Adrenal gland (tissue), 12 donors: ENCODE results near the gene LPCAT3. TPM values are rescaled to one million over a fixed set of nuclear protein-coding genes. Genes with fewer than 3 reads are reported as not detected.

Source experiments
- DNase-seq, 7 donors: peaks; one replicate each; pipeline ENCODE4 v3.0.0-alpha.2; 2019 to 2020
- H3K27ac ChIP-seq, 5 donors: fragments of 200-600 bp; sonication (generic) in 4 of 5; 1 replicate in 3 of 5; 2 replicates in 2 of 5; pipeline versions ENCODE4 v1.5.1 to v1.8.0; 2016 to 2020; ENCODE audit warnings: mild to moderate bottlenecking in 1 of 5
- H3K27me3 ChIP-seq: fragments of 200-600 bp; 2 replicates; pipeline ENCODE4 v1.8.0; 2021
- H3K36me3 ChIP-seq, 2 donors: fragments of 200-600 bp; replicated peaks in 1 of 2; 1 replicate in 1 of 2; 2 replicates in 1 of 2; pipeline versions ENCODE4 v1.5.1 to v1.8.0; 2018 to 2022
- H3K4me1 ChIP-seq, 2 donors: fragments of 200-600 bp; replicated peaks in 1 of 2; 1 replicate in 1 of 2; 2 replicates in 1 of 2; pipeline versions ENCODE4 v1.5.1 to v1.8.0; 2018 to 2021
- H3K4me3 ChIP-seq, 4 donors: fragments of 200-600 bp; sonication (generic) in 3 of 4; one replicate each; pipeline ENCODE4 v1.5.1; 2016 to 2018
- H3K9me3 ChIP-seq, 3 donors: fragments of 200-600 bp; sonication (generic) in 1 of 3; replicated peaks in 1 of 3; 1 replicate in 2 of 3; 2 replicates in 1 of 3; pipeline versions ENCODE4 v1.5.1 to v1.8.0; 2016 to 2021
- POLR2A ChIP-seq, 2 donors: fragments of 450-650 bp; IDR thresholded peaks; one replicate each; pipeline ENCODE4 v1.6.1; 2017; ENCODE audit warnings: antibody characterized with exemption in 2 of 2, mild to moderate bottlenecking in 2 of 2, moderate library complexity in 1 of 2
- whole genome bisulfite sequencing, 4 donors: extraction: QIAGEN DNeasy Blood & Tissue Kit in 2 of 4; methylation state at CpG; one replicate each; pipeline versions ENCODE4 v1.1.5 to v1.1.7; 2013 to 2017; 5-methylcytosine and 5-hydroxymethylcytosine counted together
- intact Hi-C, 2 donors: fragments of 100-400 bp; cut with DNase I; formaldehyde crosslinking; loops; one replicate each; pipeline versions ENCODE4 v1.14.1 to v1.15.0; 2022 to 2023
- microRNA counts, 2 donors: library from miRNA; unstranded; fragments of <30 nt; microRNA quantifications; one replicate each; lab custom pipeline; 2016
- microRNA-seq, 3 donors: library from miRNA; unstranded; fragments of <30 nt; microRNA quantifications; one replicate each; pipeline ENCODE4, GENCODE V29; 2017 to 2020
- polyA plus RNA-seq, 3 donors: library from polyadenylated mRNA; stranded (reverse); fragments of 200-250 nt in 2 of 3; fragments of 350-450 nt in 1 of 3; fragmentation: Illumina TruSeq in 1 of 3; extraction: RNeasy Lipid Tissue Mini Kit (QIAGEN cat#74804) in 1 of 3; gene quantifications; one replicate each; pipeline ENCODE4 v1.2.3, GENCODE V29; 2013 to 2014
- small RNA-seq, 2 donors: library from RNA; depleted of rRNA; stranded (forward); fragments of <200 nt; gene quantifications; one replicate each; pipeline ENCODE3, GENCODE V24; 2016
- total RNA-seq, 9 donors: library from RNA; depleted of rRNA in 4 of 9; stranded (reverse); fragments of >200 nt in 4 of 9; fragments of 120-200 nt in 1 of 9; fragmentation: NEBNext Ultra II Directional in 1 of 9; extraction: Animal tissue kit (Norgen Biotek cat#: 25700) in 1 of 9; gene quantifications; one replicate each; pipeline versions ENCODE4 v1.1.0 to v1.2.4, GENCODE V29; 2013 to 2023
- TF ChIP-seq, protein P1 (sequence below), 6 experiments: fragments of 450-650 bp in 4 of 6; fragments of 200-600 bp in 2 of 6; sonication (generic) in 1 of 6; IDR thresholded peaks; 1 replicate in 5 of 6; 2 replicates in 1 of 6; pipeline versions ENCODE4 v1.5.1 to v1.8.0; 2016 to 2021; ENCODE audit warnings: antibody characterized with exemption in 6 of 6, mild to moderate bottlenecking in 2 of 6, moderate library complexity in 1 of 6
- donor health status: healthy with polysubstance abuse.
- donor health status: Bipolar disorder and iron deficiency.
- donor health status: DM: yes; HTN: yes; CAD: no.
- donor health status: DM: no; HTN: no; CAD: no.
- donor health status: DM: no; HTN: no; CAD: no.
- donor health status: DM: yes; HTN: yes; CAD: no.

Gene LPCAT3
- total and polyA plus RNA-seq, 12 donors, result 28.5 to 146 (median 74.0) TPM

GRCh38 chr12:6928022-6928702 lies 90.1 kb downstream of the LPCAT3 start:
- H3K27ac ChIP-seq, result peak overlapping the region; percentile 54 to 98 (median 93)
- H3K27me3 ChIP-seq, result no peaks in the 10 kb centered on the region
- TF ChIP-seq, protein P1, sequence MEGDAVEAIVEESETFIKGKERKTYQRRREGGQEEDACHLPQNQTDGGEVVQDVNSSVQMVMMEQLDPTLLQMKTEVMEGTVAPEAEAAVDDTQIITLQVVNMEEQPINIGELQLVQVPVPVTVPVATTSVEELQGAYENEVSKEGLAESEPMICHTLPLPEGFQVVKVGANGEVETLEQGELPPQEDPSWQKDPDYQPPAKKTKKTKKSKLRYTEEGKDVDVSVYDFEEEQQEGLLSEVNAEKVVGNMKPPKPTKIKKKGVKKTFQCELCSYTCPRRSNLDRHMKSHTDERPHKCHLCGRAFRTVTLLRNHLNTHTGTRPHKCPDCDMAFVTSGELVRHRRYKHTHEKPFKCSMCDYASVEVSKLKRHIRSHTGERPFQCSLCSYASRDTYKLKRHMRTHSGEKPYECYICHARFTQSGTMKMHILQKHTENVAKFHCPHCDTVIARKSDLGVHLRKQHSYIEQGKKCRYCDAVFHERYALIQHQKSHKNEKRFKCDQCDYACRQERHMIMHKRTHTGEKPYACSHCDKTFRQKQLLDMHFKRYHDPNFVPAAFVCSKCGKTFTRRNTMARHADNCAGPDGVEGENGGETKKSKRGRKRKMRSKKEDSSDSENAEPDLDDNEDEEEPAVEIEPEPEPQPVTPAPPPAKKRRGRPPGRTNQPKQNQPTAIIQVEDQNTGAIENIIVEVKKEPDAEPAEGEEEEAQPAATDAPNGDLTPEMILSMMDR (IDR thresholded peaks at IDR 0.05), result no peak
- TF ChIP-seq POLR2A (IDR thresholded peaks at IDR 0.05), result no peak
- peak overlapping the region; percentile 40 to 91 (median 76) for H3K4me3 ChIP-seq
- intact Hi-C loops, result no loop called here
- no peak for DNase-seq
- WGBS, 4 donors, result 1 to 5% (median 2%) methylated on average over 11 to 79 of the region's 79 CpGs
- H3K36me3 ChIP-seq, result peaks cover 0 to 2% of the 10 kb centered on the region in 2 donors
- H3K9me3 ChIP-seq, result no peaks in the 10 kb centered on the region
- H3K4me1 ChIP-seq, result peaks cover 51 to 74% of the 10 kb centered on the region in 2 donors

DNA sequence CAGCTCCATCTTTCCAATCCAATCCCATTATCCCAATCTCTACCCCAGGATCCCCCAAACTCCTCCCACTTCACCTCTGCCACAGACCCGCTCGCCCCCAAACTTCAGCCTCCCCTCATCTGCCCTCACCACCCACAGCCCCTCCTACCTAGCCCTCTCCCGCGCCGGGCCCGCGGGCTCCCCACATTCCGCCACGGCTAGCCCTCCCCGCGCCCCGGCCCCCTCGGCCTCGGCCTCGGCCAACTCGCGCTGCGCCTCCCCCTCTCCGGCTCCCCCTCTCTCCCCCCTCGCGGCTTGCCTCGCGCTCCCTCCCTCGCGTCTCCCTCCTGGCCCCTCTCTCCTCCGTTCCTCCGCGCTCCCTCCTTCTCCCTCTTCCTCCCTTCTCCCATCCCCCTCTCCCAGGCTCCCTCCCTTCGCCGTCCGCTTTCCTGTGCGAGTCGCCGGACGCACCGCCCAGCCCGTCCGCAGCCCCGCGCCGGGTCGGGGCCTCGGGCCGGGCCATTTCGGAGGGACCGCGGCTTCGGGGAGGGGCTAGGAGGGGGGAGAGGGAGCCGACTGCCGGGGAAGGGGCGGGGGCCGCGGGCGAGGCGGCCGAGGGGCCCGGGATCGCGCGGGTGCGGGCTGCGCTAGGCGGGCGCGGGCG lies 90.8 kb downstream of the LPCAT3 start, which contains the start of gene ATN1:
ATN1 (plus strand) TSS at position 581 of the 643 bp plus-strand sequence. CDS start 6,043 bp downstream, outside the sequence.
- Histone ChIP-seq H3K27me3 (no peaks in the 10 kb centered on the region), H3K36me3 (no peaks in the 10 kb centered on the region), H3K9me3 (no peaks in the 10 kb centered on the region), H3K27ac (peak within 1 kb of the TSS; percentile 87 to 98 (median 93)), H3K4me1 (peaks cover 51 to 68% of the 10 kb centered on the region in 2 donors), H3K4me3 (peak within 1 kb of the TSS; percentile 41 to 91 (median 84))
- TF ChIP-seq, protein P1 (IDR thresholded peaks at IDR 0.05), result no peak
- peak; percentile 61 to 78 for TF ChIP-seq POLR2A (IDR thresholded peaks at IDR 0.05)
- DNase-seq, result peak; percentile 89 to 95 (median 91)
- WGBS, 4 donors, result 0 to 1% (median 0%) methylated on average over 27 to 66 of the region's 66 CpGs
- intact Hi-C loops, result no loop called here

MicroRNAs within 50 kb of the gene (microRNA counts, 767-probe panel; counts per million panel counts)
- microRNA hsa-miR-141-3p (lab: Ali Mortazavi, UCI) (0 counts per million in 2 donors), microRNA hsa-miR-200c-3p (lab: Ali Mortazavi, UCI) (0 counts per million in 2 donors)

Small RNA genes within 50 kb of the gene (microRNA-seq; reads per million reads assigned to microRNA genes)
- gene MIR141, result 1.4 to 10.3 (median 1.5) reads per million in 3 donors
- gene MIR200C, result 37.5 to 196 (median 47.3) reads per million in 3 donors

Small RNA genes within 50 kb of the gene (small RNA-seq; reads per million reads assigned to genes)
- gene AC006512.1, result 0 reads per million in 2 donors
- 0.33 to 1.3 reads per million in 2 donors for gene MIR141
- 0.12 to 0.17 reads per million in 2 donors for gene MIR200C
- 0 reads per million in 2 donors for gene RNU7-1
- gene SCARNA12, result 0.36 to 0.50 reads per million in 2 donors

Other genes starting within 250 kb of the LPCAT3 start
- under 1 TPM in 7 of 9 donors, not detected in 2; 0.11 to 0.96 (median 0.64) TPM for gene LAG3, start 246.0 kb downstream of the LPCAT3 start, total RNA-seq
- gene LAG3, start 246.0 kb downstream of the LPCAT3 start, polyA plus RNA-seq, result 1 to 10 TPM in 2 of 3 donors, under 1 TPM in 1; 0.29 to 4.3 (median 2.3) TPM
- gene CD4, start 228.9 kb downstream of the LPCAT3 start, total RNA-seq, result 10 to 100 TPM in 8 of 9 donors, 1 to 10 TPM in 1; 2.4 to 52.8 (median 29.5) TPM
- gene CD4, start 228.9 kb downstream of the LPCAT3 start, polyA plus RNA-seq, result 10 to 100 TPM in 1 of 3 donors, 1 to 10 TPM in 2; 8.1 to 12.9 (median 9.1) TPM
- 10 to 100 TPM in 1 of 9 donors, 1 to 10 TPM in 8; 1.1 to 11.9 (median 4.0) TPM for gene GPR162, start 196.7 kb downstream of the LPCAT3 start, total RNA-seq
- gene GPR162, start 196.7 kb downstream of the LPCAT3 start, polyA plus RNA-seq, result 10 to 100 TPM in 2 of 3 donors, 1 to 10 TPM in 1; 5.3 to 42.6 (median 13.7) TPM
- gene P3H3, start 190.1 kb downstream of the LPCAT3 start, total RNA-seq, result 10 to 100 TPM in 7 of 9 donors, 1 to 10 TPM in 2; 2.6 to 23.6 (median 14.6) TPM
- 10 to 100 TPM in 2 of 3 donors, 1 to 10 TPM in 1; 3.7 to 58.1 (median 51.0) TPM for gene P3H3, start 190.1 kb downstream of the LPCAT3 start, polyA plus RNA-seq
- 1 to 10 TPM in 5 of 9 donors, under 1 TPM in 3, not detected in 1; 0.44 to 2.6 (median 1.6) TPM for gene GNB3, start 177.6 kb downstream of the LPCAT3 start, total RNA-seq
- gene GNB3, start 177.6 kb downstream of the LPCAT3 start, polyA plus RNA-seq, result 10 to 100 TPM in 2 of 3 donors, 1 to 10 TPM in 1; 1.0 to 22.4 (median 11.6) TPM
- gene CDCA3, start 167.2 kb downstream of the LPCAT3 start, total RNA-seq, result 10 to 100 TPM in 1 of 9 donors, 1 to 10 TPM in 7, not detected in 1; 2.6 to 17.7 (median 3.4) TPM
- 1 to 10 TPM; 3.5 to 5.5 (median 5.3) TPM for gene CDCA3, start 167.2 kb downstream of the LPCAT3 start, polyA plus RNA-seq
- gene USP5, start 166.3 kb downstream of the LPCAT3 start, total RNA-seq, result 100 to 1,000 TPM in 6 of 9 donors, 10 to 100 TPM in 3; 60.0 to 162 (median 122) TPM
- gene USP5, start 166.3 kb downstream of the LPCAT3 start, polyA plus RNA-seq, result 100 to 1,000 TPM in 1 of 3 donors, 10 to 100 TPM in 2; 30.6 to 109 (median 32.5) TPM
- gene TPI1, start 150.9 kb downstream of the LPCAT3 start, total RNA-seq, result 1,000 to 10,000 TPM in 1 of 9 donors, 100 to 1,000 TPM in 8; 555 to 1,141 (median 862) TPM
- gene TPI1, start 150.9 kb downstream of the LPCAT3 start, polyA plus RNA-seq, result 1,000 to 10,000 TPM in 1 of 3 donors, 100 to 1,000 TPM in 2; 241 to 2,322 (median 444) TPM
- gene SPSB2, start 145.2 kb downstream of the LPCAT3 start, total RNA-seq, result 10 to 100 TPM in 8 of 9 donors, 1 to 10 TPM in 1; 3.3 to 24.5 (median 15.5) TPM
- gene SPSB2, start 145.2 kb downstream of the LPCAT3 start, polyA plus RNA-seq, result 10 to 100 TPM in 2 of 3 donors, 1 to 10 TPM in 1; 2.5 to 19.5 (median 19.5) TPM
- 10 to 100 TPM in 6 of 9 donors, 1 to 10 TPM in 3; 6.9 to 18.6 (median 12.5) TPM for gene LRRC23, start 113.7 kb downstream of the LPCAT3 start, total RNA-seq
- 10 to 100 TPM; 11.0 to 29.0 (median 13.8) TPM for gene LRRC23, start 113.7 kb downstream of the LPCAT3 start, polyA plus RNA-seq
- 10 to 100 TPM in 7 of 9 donors, 1 to 10 TPM in 2; 7.4 to 53.6 (median 32.1) TPM for gene ENO2, start 103.9 kb downstream of the LPCAT3 start, total RNA-seq
- gene ENO2, start 103.9 kb downstream of the LPCAT3 start, polyA plus RNA-seq, result 100 to 1,000 TPM in 1 of 3 donors, 10 to 100 TPM in 2; 29.5 to 113 (median 42.3) TPM
- gene ATN1, start 90.5 kb downstream of the LPCAT3 start, total RNA-seq, result 100 to 1,000 TPM in 4 of 9 donors, 10 to 100 TPM in 4, 1 to 10 TPM in 1; 8.8 to 263 (median 92.8) TPM
- gene ATN1, start 90.5 kb downstream of the LPCAT3 start, polyA plus RNA-seq, result 100 to 1,000 TPM in 2 of 3 donors, 10 to 100 TPM in 1; 57.4 to 482 (median 258) TPM
- gene RNU7-1, start 74.7 kb downstream of the LPCAT3 start, total RNA-seq, result not detected
- not detected for gene RNU7-1, start 74.7 kb downstream of the LPCAT3 start, polyA plus RNA-seq
- gene C12orf57, start 74.5 kb downstream of the LPCAT3 start, total RNA-seq, result 100 to 1,000 TPM; 152 to 505 (median 283) TPM
- gene C12orf57, start 74.5 kb downstream of the LPCAT3 start, polyA plus RNA-seq, result 100 to 1,000 TPM in 2 of 3 donors, 10 to 100 TPM in 1; 58.4 to 335 (median 271) TPM
- gene PTPN6, start 67.1 kb downstream of the LPCAT3 start, total RNA-seq, result 10 to 100 TPM; 24.5 to 86.2 (median 63.0) TPM
- 100 to 1,000 TPM in 2 of 3 donors, 10 to 100 TPM in 1; 36.2 to 204 (median 127) TPM for gene PTPN6, start 67.1 kb downstream of the LPCAT3 start, polyA plus RNA-seq
- 100 to 1,000 TPM; 158 to 344 (median 227) TPM for gene PHB2, start 47.8 kb downstream of the LPCAT3 start, total RNA-seq
- 100 to 1,000 TPM; 128 to 222 (median 131) TPM for gene PHB2, start 47.8 kb downstream of the LPCAT3 start, polyA plus RNA-seq
- 10 to 100 TPM; 21.9 to 81.9 (median 39.9) TPM for gene EMG1, start 47.6 kb downstream of the LPCAT3 start, total RNA-seq
- 10 to 100 TPM; 14.2 to 43.1 (median 15.6) TPM for gene EMG1, start 47.6 kb downstream of the LPCAT3 start, polyA plus RNA-seq
- gene C1S, start 42.2 kb upstream of the LPCAT3 start, total RNA-seq, result 100 to 1,000 TPM in 8 of 9 donors, 10 to 100 TPM in 1; 51.5 to 582 (median 295) TPM
- gene C1S, start 42.2 kb upstream of the LPCAT3 start, polyA plus RNA-seq, result 100 to 1,000 TPM; 171 to 234 (median 229) TPM
- 1,000 to 10,000 TPM in 1 of 9 donors, 100 to 1,000 TPM in 7, 10 to 100 TPM in 1; 10.3 to 1,160 (median 439) TPM for gene C1R, start 74.0 kb upstream of the LPCAT3 start, total RNA-seq
- 100 to 1,000 TPM; 256 to 425 (median 307) TPM for gene C1R, start 74.0 kb upstream of the LPCAT3 start, polyA plus RNA-seq
- 100 to 1,000 TPM in 8 of 9 donors, 10 to 100 TPM in 1; 33.3 to 407 (median 159) TPM for gene C1RL, start 90.7 kb upstream of the LPCAT3 start, total RNA-seq
- gene C1RL, start 90.7 kb upstream of the LPCAT3 start, polyA plus RNA-seq, result 100 to 1,000 TPM; 120 to 186 (median 156) TPM
- gene RBP5, start 110.4 kb upstream of the LPCAT3 start, total RNA-seq, result 10 to 100 TPM in 3 of 9 donors, 1 to 10 TPM in 6; 2.0 to 17.0 (median 9.0) TPM
- gene RBP5, start 110.4 kb upstream of the LPCAT3 start, polyA plus RNA-seq, result 10 to 100 TPM in 2 of 3 donors, 1 to 10 TPM in 1; 8.7 to 17.8 (median 15.0) TPM
- gene CLSTN3, start 111.9 kb upstream of the LPCAT3 start, total RNA-seq, result 100 to 1,000 TPM in 1 of 9 donors, 10 to 100 TPM in 7, 1 to 10 TPM in 1; 9.3 to 175 (median 43.7) TPM
- 10 to 100 TPM; 41.5 to 84.8 (median 41.8) TPM for gene CLSTN3, start 111.9 kb upstream of the LPCAT3 start, polyA plus RNA-seq
- gene PEX5, start 171.2 kb upstream of the LPCAT3 start, total RNA-seq, result 10 to 100 TPM; 29.8 to 65.0 (median 46.0) TPM
- 10 to 100 TPM; 22.4 to 31.5 (median 23.4) TPM for gene PEX5, start 171.2 kb upstream of the LPCAT3 start, polyA plus RNA-seq